GM23338 (cell line): ENCODE results near the gene TRIM38.

Experiments
- CREB1 ChIP-seq: fragments of 250-450 bp; sonication (Bioruptor Pico); IDR thresholded peaks from 2 replicates; pipeline ENCODE4 v1.5.0; 2020; ENCODE audit warnings: low read depth, mild to moderate bottlenecking, moderate library complexity
- CTCF ChIP-seq, 2 experiments: fragments of 200-600 bp in 1 of 2; sonication (generic) in 1 of 2; conservative IDR thresholded peaks; 2 replicates each; pipeline versions ENCODE4 v1.5.1 to v1.6.1; 2016 to 2017; ENCODE audit warnings: antibody characterized with exemption in 2 of 2, low read depth in 2 of 2, mild to moderate bottlenecking in 2 of 2, moderate library complexity in 1 of 2
- ETS1 ChIP-seq: IDR thresholded peaks from 2 replicates; pipeline ENCODE4 v1.6.1; 2016; ENCODE audit warnings: antibody characterized with exemption
- EZH2 ChIP-seq: fragments of 200-600 bp; sonication (generic); IDR thresholded peaks from one replicate; pipeline ENCODE4 v1.8.0; 2017; ENCODE audit warnings: antibody characterized with exemption, mild to moderate bottlenecking, low read depth; ENCODE audit not compliant: unreplicated experiment
- EZH2phosphoT487 ChIP-seq: fragments of 200-600 bp; sonication (generic); IDR thresholded peaks from one replicate; pipeline ENCODE4 v1.8.1; 2018; ENCODE audit warnings: antibody characterized with exemption; ENCODE audit not compliant: unreplicated experiment
- JUNB ChIP-seq: IDR thresholded peaks from one replicate; pipeline ENCODE4 v1.6.1; 2016; ENCODE audit warnings: antibody characterized with exemption; ENCODE audit not compliant: unreplicated experiment
- POLR2AphosphoS5 ChIP-seq: IDR thresholded peaks from 2 replicates; pipeline ENCODE4 v1.6.1; 2016; ENCODE audit warnings: antibody characterized with exemption, low read depth
- REST ChIP-seq: IDR thresholded peaks from one replicate; pipeline ENCODE4 v1.6.1; 2018; ENCODE audit warnings: antibody characterized with exemption; ENCODE audit not compliant: unreplicated experiment
- STAT1 ChIP-seq: IDR thresholded peaks from one replicate; pipeline ENCODE4 v1.6.1; 2016; ENCODE audit warnings: antibody characterized with exemption; ENCODE audit not compliant: unreplicated experiment

GRCh38 chr6:25949695-25950094, 12.9 kb upstream of the TRIM38 start:
- no peak for TF ChIP-seq EZH2
- no peak for TF ChIP-seq CTCF (conservative IDR thresholded peaks at IDR 0.05; ENCODE audit: low read depth in 2 of 2)
- TF ChIP-seq REST, result no peak
- no peak for TF ChIP-seq EZH2phosphoT487
- no peak for TF ChIP-seq POLR2AphosphoS5
- TF ChIP-seq JUNB, result no peak
- TF ChIP-seq STAT1, result no peak
- TF ChIP-seq ETS1, result no peak
- no peak for TF ChIP-seq CREB1 (CRISPR knock-in tag)
